GM18505 (cell line): ENCODE measurements around the gene TMEM269.

Experiments used
- ATAC-seq: cut with Tn5 transposase; IDR thresholded peaks from one replicate; pipeline ENCODE4 v1.9.1; 2021; ENCODE audit not compliant: unreplicated experiment
- POLR2A ChIP-seq: IDR thresholded peaks from 4 replicates; pipeline ENCODE4 v1.6.1; 2011; ENCODE audit warnings: borderline replicate concordance; ENCODE audit not compliant: insufficient read depth, insufficient read length; ENCODE audit errors: extremely low read depth

The TMEM269 gene

GRCh38 chr1:42847111-42847595, 62.4 kb downstream of the TMEM269 start:
- ATAC-seq = peak; percentile 6
- no peak for TF ChIP-seq POLR2A

GRCh38 chr1:42847721-42848460, 63.1 kb downstream of the TMEM269 start:
- no peak for ATAC-seq

DNA sequence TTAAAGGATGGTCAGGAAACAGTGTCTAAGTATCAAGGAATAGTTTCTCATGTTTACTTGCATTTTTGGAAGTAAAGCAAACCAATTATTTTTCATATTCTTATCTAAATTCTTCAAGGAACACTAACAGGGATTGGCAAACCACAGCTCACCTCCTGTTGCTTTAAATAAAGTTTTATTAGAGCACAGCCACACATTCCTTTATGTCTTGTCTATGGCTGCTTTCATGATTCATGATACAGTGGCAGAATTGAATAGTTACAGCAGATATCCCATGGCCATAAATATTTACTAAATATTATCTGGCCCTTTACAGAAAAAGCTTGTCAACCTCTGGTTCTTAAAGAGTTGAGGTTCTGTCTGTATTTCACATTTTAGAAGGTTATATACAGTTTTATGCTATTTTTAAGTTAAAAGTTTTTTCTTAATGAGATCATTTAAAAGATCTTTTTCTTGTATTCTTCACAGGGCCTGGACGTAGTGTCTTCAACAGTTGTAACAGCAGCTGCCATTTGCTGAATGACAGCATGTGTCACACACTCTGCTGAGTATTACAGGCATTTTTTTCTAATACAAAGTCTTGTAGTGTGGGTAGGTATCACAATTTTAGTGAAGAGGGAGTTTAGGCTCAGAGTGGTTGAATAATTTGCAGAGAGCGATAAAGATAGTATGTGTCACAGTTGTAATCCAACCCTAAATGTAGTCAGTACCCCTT, 64.2 kb downstream of the TMEM269 start:
- ATAC-seq = no peak
- no peak for TF ChIP-seq POLR2A

More at GRCh38 chr1:42847721-42848460, 63.1 kb downstream of the TMEM269 start:
- no peak for TF ChIP-seq POLR2A

DNA sequence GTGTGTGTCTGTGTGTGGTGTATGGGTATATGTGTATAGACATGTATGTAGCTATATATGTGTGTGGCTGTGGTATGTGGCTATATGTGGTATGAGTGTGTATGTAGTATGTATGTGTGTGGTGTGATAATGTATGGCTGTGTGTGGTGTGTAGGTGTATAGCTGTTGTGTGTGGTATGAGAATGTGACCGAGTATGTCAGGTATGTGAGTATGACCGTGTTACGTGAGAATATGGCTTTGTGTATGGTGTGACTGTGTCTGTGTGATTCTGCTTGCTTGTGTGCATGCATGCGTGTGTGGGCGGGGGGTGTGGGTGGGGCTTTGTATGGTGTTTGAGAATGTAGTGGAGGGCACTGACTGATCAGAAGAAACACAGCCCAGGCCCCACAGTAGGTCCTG, 65.2 kb downstream of the TMEM269 start:
- no peak for TF ChIP-seq POLR2A
- no peak for ATAC-seq
